Daoy (cell line): Measurements from ENCODE around the gene DHX35. TPM values are rescaled to one million over a fixed set of nuclear protein-coding genes. Genes with fewer than 3 reads are reported as not detected.
"Not testable (repeated sequence)": the region's sequence is repeated elsewhere in the genome, so short reads cannot be mapped to it uniquely, and the experiment has no call there.

Experiments
- DNase-seq: peaks from one replicate; pipeline ENCODE4 v3.0.0-alpha.2; 2015; ENCODE audit warnings: low read depth
- total RNA-seq: library from RNA; depleted of rRNA; stranded (reverse); fragments of >200 nt; shearing (Covaris generic); gene quantifications from 2 replicates; pipeline ENCODE4 v1.2.3, GENCODE V29; 2014

The DHX35 gene
- total RNA-seq, 1 experiment from 2014 or later, result 8.9 TPM

- no peak for DNase-seq
Measured at GRCh38 chr20:38979842-38980241, 17.7 kb downstream of the DHX35 start.

- no peak for DNase-seq
Measured at GRCh38 chr20:38982291-38982690, 20.1 kb downstream of the DHX35 start.

- no peak for DNase-seq
Measured at GRCh38 chr20:38985060-38985459, 22.9 kb downstream of the DHX35 start.

- DNase-seq, result no peak
Measured at GRCh38 chr20:38985603-38986170, 23.5 kb downstream of the DHX35 start.

GRCh38 chr20:38986663-38987062 is 24.5 kb downstream of the DHX35 start:
- no peak for DNase-seq

GRCh38 chr20:38987777-38988176 is 25.6 kb downstream of the DHX35 start:
- DNase-seq, result no peak

- no peak for DNase-seq
Measured at GRCh38 chr20:38990728-38991127, 28.6 kb downstream of the DHX35 start.

GRCh38 chr20:38991814-38992704 is 29.9 kb downstream of the DHX35 start:
- DNase-seq, result no peak

- no peak for DNase-seq
Measured at GRCh38 chr20:38995536-38996044, 33.4 kb downstream of the DHX35 start.

- DNase-seq, result not testable (repeated sequence)
Measured at GRCh38 chr20:38996866-38997265, 34.7 kb downstream of the DHX35 start.

- DNase-seq, result no peak
Measured at GRCh38 chr20:38997622-38998021, 35.5 kb downstream of the DHX35 start.

- no peak for DNase-seq
Measured at GRCh38 chr20:38999217-38999616, 37.1 kb downstream of the DHX35 start.

- no peak for DNase-seq
Measured at GRCh38 chr20:38999965-39000910, 38.1 kb downstream of the DHX35 start.

GRCh38 chr20:39004508-39004907 is 42.4 kb downstream of the DHX35 start:
- no peak for DNase-seq

- DNase-seq, result no peak
Measured at GRCh38 chr20:39009348-39009747, 47.2 kb downstream of the DHX35 start.

GRCh38 chr20:39010496-39010895 is 48.4 kb downstream of the DHX35 start:
- no peak for DNase-seq

- DNase-seq, result no peak
Measured at GRCh38 chr20:39013662-39014109, 51.5 kb downstream of the DHX35 start.

GRCh38 chr20:39016041-39016440 is 53.9 kb downstream of the DHX35 start:
- no peak for DNase-seq

- DNase-seq, result no peak
Measured at GRCh38 chr20:39016506-39016905, 54.4 kb downstream of the DHX35 start.

- no peak for DNase-seq
Measured at GRCh38 chr20:39019027-39019426, 56.9 kb downstream of the DHX35 start.

GRCh38 chr20:39019805-39020325 is 57.7 kb downstream of the DHX35 start:
- DNase-seq, result no peak

GRCh38 chr20:39021748-39022147 is 59.6 kb downstream of the DHX35 start:
- DNase-seq, result no peak
